Measurements from ENCODE around the gene CHCT1.

GRCh38 chr17:60436676-60437075 lies 14.4 kb downstream of the CHCT1 start:
- TF ChIP-seq CTCF (IDR thresholded peaks at IDR 0.05; ENCODE audit: low read depth, low read length) (no peak), EZH2phosphoT487 (IDR thresholded peaks at IDR 0.05; ENCODE audit: low read depth) (no peak)
